WTC11 (cell line): ENCODE data around the gene RAC3. TPM values are rescaled to one million over a fixed set of nuclear protein-coding genes. Genes with fewer than 3 reads are reported as not detected.
A peak's percentile ranks its signal among the peaks of the same experiment; 100 is the strongest.

Experiments
- ATAC-seq: fragments of 200-7000 bp; cut with Tn5 transposase; 2 replicates; pipeline ENCODE4 v1.10.0; 2021; ENCODE audit warnings: mild to moderate bottlenecking, moderate library complexity
- CTCF ChIA-PET: fragments of 300-600 bp; sonication (Branson Sonifier 250); formaldehyde crosslinking; loops from one replicate; lab custom pipeline; 2021; ENCODE audit warnings: antibody characterized with exemption; lab: Charles Lee
- POLR2A ChIA-PET: fragments of 350-600 bp; sonication (Branson Sonifier 250); formaldehyde crosslinking; loops from one replicate; lab custom pipeline; 2021; ENCODE audit warnings: antibody characterized with exemption; lab: Charles Lee
- DNase-seq: peaks from one replicate; pipeline ENCODE4 v3.0.0; 2021; ENCODE audit warnings: low spot score
- H3K27ac Mint-ChIP-seq: 2 replicates; pipeline ENCODE4 v1.8.0; 2021; ENCODE audit warnings: mixed read lengths
- H3K27me3 Mint-ChIP-seq: 2 replicates; pipeline ENCODE4 v1.8.0; 2021; ENCODE audit warnings: low read depth, mild to moderate bottlenecking, moderate library complexity, mixed read lengths
- H3K36me3 Mint-ChIP-seq: 2 replicates; pipeline ENCODE4 v1.8.0; 2021; ENCODE audit warnings: mixed read lengths
- H3K4me1 Mint-ChIP-seq: 2 replicates; pipeline ENCODE4 v1.8.0; 2022; ENCODE audit warnings: mixed read lengths
- H3K4me3 Mint-ChIP-seq: 2 replicates; pipeline ENCODE4 v1.8.0; 2021; ENCODE audit warnings: mild to moderate bottlenecking, moderate library complexity, mixed read lengths
- H3K9me3 Mint-ChIP-seq: 2 replicates; pipeline ENCODE4 v1.8.0; 2021; ENCODE audit warnings: mixed read lengths
- CREB1 ChIP-seq: sonication (generic); formaldehyde crosslinking; IDR thresholded peaks from 2 replicates; pipeline ENCODE4 v1.8.0; 2023; ENCODE audit warnings: mild to moderate bottlenecking, missing genetic modification reagents
- HMGA2 ChIP-seq: fragments of 250-450 bp; sonication (Bioruptor Pico); IDR thresholded peaks from 2 replicates; pipeline ENCODE4 v1.4.0; 2021; ENCODE audit warnings: mild to moderate bottlenecking, moderate library complexity
- OVOL2 ChIP-seq: fragments of 250-450 bp; sonication (Bioruptor Pico); IDR thresholded peaks from 2 replicates; pipeline ENCODE4 v1.9.0; 2021; ENCODE audit warnings: mild to moderate bottlenecking, borderline replicate concordance
- RELA ChIP-seq: sonication (generic); formaldehyde crosslinking; IDR thresholded peaks from 2 replicates; pipeline ENCODE4 v1.8.1; 2022; ENCODE audit warnings: missing genetic modification reagents, mild to moderate bottlenecking, borderline replicate concordance
- SP1 ChIP-seq: sonication (generic); formaldehyde crosslinking; conservative IDR thresholded peaks from 2 replicates; pipeline ENCODE4 v1.8.1; 2022; ENCODE audit warnings: missing genetic modification reagents
- TEAD1 ChIP-seq: sonication (generic); formaldehyde crosslinking; IDR thresholded peaks from 2 replicates; pipeline ENCODE4 v1.8.0; 2022; ENCODE audit warnings: mild to moderate bottlenecking, missing genetic modification reagents
- TEAD4 ChIP-seq: sonication (generic); formaldehyde crosslinking; IDR thresholded peaks from 2 replicates; pipeline ENCODE4 v1.8.0; 2022; ENCODE audit warnings: mild to moderate bottlenecking, missing genetic modification reagents
- ZNF121 ChIP-seq: sonication (generic); formaldehyde crosslinking; IDR thresholded peaks from 2 replicates; pipeline ENCODE4 v1.8.0; 2023; ENCODE audit warnings: missing genetic modification reagents
- ZNF263 ChIP-seq: sonication (generic); formaldehyde crosslinking; IDR thresholded peaks from 2 replicates; pipeline ENCODE4 v1.8.1; 2022; ENCODE audit warnings: low read depth, mild to moderate bottlenecking, moderate library complexity, missing genetic modification reagents
- total RNA-seq: library from RNA; stranded (reverse); gene quantifications from 3 replicates; pipeline ENCODE4 v1.2.3, GENCODE V29; 2021
- TF ChIP-seq, protein P1 (sequence below): sonication (generic); formaldehyde crosslinking; IDR thresholded peaks from 2 replicates; pipeline ENCODE4 v1.8.1; 2022; ENCODE audit warnings: low read depth, missing genetic modification reagents, borderline replicate concordance
- TF ChIP-seq, protein P2 (sequence below): sonication (generic); formaldehyde crosslinking; IDR thresholded peaks from 2 replicates; pipeline ENCODE4 v1.8.1; 2023; ENCODE audit warnings: mild to moderate bottlenecking, missing genetic modification reagents
- TF ChIP-seq, protein P3 (sequence below): fragments of 250-450 bp; sonication (Bioruptor Pico); IDR thresholded peaks from 2 replicates; pipeline ENCODE4 v1.9.0; 2021; ENCODE audit warnings: moderate library complexity, mild to moderate bottlenecking, inconsistent platforms, borderline replicate concordance
- TF ChIP-seq, protein P4 (sequence below): sonication (generic); formaldehyde crosslinking; IDR thresholded peaks from 2 replicates; pipeline ENCODE4 v1.8.1; 2023; ENCODE audit warnings: mild to moderate bottlenecking, missing genetic modification reagents, borderline replicate concordance
- TF ChIP-seq, protein P5 (sequence below): sonication (generic); formaldehyde crosslinking; IDR thresholded peaks from 2 replicates; pipeline ENCODE4 v1.8.0; 2022; ENCODE audit warnings: missing genetic modification reagents

The RAC3 gene
- total RNA-seq, 1 experiment from 2014 or later = 163 TPM

DNA sequence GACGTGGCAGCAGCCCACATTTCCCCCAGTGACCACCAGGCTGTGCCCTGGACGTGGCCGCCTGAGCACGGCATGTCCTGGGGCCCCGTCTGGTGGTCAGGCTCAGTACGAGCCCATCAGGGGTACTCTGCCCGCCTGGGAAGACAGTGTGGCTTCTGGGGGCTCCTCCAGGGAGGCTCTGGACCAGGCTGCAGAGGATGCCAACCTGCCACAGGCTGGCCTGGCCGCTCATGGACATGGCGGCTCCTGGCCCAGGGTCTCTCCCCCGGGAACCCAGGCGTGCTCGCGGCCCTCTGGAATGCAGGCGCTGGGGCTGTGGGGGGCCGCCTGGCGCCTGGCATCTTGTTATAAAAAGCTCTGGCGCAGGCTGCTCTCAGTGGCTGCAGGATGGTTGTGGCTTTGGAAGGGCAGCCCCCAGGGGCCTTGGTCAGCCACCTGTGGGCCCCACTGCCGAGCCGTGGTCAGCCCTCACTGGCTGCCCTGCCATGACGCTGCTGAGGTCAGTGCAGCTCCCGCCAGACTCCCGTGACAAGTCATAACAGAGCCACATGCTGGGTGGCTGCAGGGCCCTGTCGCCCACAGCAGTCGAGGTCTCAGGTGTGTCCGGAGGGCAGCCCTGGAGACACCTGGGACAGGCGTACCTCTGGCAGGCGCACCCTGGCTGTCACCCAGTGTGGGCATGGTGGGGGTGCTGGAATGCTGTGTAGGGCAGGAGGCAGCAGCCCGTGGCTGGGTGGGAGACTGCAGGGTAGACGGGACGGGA lies 23.8 kb upstream of the RAC3 start (continued):
- TF ChIP-seq, protein P1, sequence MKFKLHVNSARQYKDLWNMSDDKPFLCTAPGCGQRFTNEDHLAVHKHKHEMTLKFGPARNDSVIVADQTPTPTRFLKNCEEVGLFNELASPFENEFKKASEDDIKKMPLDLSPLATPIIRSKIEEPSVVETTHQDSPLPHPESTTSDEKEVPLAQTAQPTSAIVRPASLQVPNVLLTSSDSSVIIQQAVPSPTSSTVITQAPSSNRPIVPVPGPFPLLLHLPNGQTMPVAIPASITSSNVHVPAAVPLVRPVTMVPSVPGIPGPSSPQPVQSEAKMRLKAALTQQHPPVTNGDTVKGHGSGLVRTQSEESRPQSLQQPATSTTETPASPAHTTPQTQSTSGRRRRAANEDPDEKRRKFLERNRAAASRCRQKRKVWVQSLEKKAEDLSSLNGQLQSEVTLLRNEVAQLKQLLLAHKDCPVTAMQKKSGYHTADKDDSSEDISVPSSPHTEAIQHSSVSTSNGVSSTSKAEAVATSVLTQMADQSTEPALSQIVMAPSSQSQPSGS (CRISPR knock-in tag) = no peak
- TF ChIP-seq OVOL2 (CRISPR knock-in tag) (no peak), TEAD1 (CRISPR knock-in tag) (no peak)
- TF ChIP-seq, all 79 proteins: peak for 0

DNA sequence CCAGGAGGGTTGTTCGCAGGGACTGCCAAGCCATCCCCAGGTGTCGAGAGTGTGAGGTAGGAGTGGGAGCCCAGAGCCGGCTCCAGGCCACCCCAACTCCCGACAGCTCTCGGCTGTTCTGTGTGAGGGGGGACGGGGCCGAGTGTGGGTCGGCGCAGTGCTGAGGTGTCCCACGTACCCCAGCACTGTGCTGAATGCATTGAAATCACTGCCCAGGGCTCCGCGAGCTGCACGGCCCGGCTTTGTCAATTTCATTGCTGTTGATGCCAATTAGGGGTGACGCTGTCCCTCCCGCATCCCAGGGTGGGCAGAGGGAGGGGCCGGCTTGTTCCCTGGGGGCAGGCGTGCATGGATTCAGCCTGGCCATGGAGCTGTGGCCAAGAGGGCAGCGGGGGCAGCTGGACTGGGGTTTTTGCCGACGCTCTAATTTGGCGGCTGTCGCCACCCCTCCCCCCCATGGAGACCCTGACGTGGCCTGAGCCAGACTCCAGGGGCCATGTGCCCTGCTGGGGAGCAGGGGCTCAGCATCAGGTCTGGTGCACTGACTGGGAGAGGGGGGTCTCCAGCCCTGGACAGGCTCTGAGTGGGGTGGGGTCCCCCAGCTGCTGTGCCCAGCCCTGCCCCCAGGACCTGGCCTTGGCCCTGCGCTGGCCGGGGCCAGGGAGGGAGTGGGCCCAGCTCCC lies 23.1 kb upstream of the RAC3 start:
- no peak overlapping the region for H3K4me3 Mint-ChIP-seq
- H3K4me1 Mint-ChIP-seq = no peaks in the 10 kb centered on the region
- TF ChIP-seq SP1 (CRISPR knock-in tag) (no peak), CREB1 (CRISPR knock-in tag) (no peak), ZNF263 (CRISPR knock-in tag) (no peak), HMGA2 (CRISPR knock-in tag) (no peak), RELA (CRISPR knock-in tag) (no peak), ZNF121 (no peak), TEAD4 (CRISPR knock-in tag) (no peak)
- TF ChIP-seq, protein P2, sequence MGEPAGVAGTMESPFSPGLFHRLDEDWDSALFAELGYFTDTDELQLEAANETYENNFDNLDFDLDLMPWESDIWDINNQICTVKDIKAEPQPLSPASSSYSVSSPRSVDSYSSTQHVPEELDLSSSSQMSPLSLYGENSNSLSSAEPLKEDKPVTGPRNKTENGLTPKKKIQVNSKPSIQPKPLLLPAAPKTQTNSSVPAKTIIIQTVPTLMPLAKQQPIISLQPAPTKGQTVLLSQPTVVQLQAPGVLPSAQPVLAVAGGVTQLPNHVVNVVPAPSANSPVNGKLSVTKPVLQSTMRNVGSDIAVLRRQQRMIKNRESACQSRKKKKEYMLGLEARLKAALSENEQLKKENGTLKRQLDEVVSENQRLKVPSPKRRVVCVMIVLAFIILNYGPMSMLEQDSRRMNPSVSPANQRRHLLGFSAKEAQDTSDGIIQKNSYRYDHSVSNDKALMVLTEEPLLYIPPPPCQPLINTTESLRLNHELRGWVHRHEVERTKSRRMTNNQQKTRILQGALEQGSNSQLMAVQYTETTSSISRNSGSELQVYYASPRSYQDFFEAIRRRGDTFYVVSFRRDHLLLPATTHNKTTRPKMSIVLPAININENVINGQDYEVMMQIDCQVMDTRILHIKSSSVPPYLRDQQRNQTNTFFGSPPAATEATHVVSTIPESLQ (CRISPR knock-in tag) = no peak
- TF ChIP-seq, protein P3, sequence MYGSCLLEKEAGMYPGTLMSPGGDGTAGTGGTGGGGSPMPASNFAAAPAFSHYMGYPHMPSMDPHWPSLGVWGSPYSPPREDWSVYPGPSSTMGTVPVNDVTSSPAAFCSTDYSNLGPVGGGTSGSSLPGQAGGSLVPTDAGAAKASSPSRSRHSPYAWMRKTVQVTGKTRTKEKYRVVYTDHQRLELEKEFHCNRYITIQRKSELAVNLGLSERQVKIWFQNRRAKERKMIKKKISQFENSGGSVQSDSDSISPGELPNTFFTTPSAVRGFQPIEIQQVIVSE = no peak
- TF ChIP-seq, protein P4, sequence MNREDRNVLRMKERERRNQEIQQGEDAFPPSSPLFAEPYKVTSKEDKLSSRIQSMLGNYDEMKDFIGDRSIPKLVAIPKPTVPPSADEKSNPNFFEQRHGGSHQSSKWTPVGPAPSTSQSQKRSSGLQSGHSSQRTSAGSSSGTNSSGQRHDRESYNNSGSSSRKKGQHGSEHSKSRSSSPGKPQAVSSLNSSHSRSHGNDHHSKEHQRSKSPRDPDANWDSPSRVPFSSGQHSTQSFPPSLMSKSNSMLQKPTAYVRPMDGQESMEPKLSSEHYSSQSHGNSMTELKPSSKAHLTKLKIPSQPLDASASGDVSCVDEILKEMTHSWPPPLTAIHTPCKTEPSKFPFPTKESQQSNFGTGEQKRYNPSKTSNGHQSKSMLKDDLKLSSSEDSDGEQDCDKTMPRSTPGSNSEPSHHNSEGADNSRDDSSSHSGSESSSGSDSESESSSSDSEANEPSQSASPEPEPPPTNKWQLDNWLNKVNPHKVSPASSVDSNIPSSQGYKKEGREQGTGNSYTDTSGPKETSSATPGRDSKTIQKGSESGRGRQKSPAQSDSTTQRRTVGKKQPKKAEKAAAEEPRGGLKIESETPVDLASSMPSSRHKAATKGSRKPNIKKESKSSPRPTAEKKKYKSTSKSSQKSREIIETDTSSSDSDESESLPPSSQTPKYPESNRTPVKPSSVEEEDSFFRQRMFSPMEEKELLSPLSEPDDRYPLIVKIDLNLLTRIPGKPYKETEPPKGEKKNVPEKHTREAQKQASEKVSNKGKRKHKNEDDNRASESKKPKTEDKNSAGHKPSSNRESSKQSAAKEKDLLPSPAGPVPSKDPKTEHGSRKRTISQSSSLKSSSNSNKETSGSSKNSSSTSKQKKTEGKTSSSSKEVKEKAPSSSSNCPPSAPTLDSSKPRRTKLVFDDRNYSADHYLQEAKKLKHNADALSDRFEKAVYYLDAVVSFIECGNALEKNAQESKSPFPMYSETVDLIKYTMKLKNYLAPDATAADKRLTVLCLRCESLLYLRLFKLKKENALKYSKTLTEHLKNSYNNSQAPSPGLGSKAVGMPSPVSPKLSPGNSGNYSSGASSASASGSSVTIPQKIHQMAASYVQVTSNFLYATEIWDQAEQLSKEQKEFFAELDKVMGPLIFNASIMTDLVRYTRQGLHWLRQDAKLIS (CRISPR knock-in tag) = no peak
- no peaks in the 10 kb centered on the region for H3K36me3 Mint-ChIP-seq
- POLR2A ChIA-PET = no interaction called here
- CTCF ChIA-PET = interaction anchor here (3.0 kb wide), 1 partner anchor 12 kb away, joined by 16 read pairs; no protein-coding TSS in a partner anchor
- 0 out of 2 replicates have a peak overlapping the region, but pooled peaks have one; percentile 27 for H3K27ac Mint-ChIP-seq
- ATAC-seq (no peak), DNase-seq (no peak)
- no peaks in the 10 kb centered on the region for H3K27me3 Mint-ChIP-seq
- no peaks in the 10 kb centered on the region for H3K9me3 Mint-ChIP-seq

DNA sequence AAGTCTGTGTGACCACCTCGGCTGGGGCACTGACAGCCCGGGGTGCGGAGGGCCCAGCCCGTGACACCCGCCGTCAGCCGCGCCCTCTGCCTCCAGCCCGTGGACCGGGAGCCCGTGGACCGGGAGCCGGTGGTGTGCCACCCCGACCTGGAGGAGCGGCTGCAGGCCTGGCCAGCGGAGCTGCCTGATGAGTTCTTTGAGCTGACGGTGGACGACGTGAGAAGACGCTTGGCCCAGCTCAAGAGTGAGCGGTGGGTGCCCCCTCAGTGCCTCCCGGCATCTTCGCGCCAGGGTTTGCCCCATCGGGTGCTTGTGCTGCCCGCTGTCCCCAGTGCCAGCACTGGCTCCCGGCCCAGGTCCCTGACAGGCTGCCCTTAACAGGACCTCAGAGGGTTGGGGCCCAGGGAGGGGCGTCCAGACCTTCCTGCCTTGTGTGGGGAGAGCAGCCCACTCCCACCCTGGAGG lies 22.5 kb upstream of the RAC3 start:
- Mint-ChIP-seq H3K4me1 (no peaks in the 10 kb centered on the region), H3K36me3 (no peaks in the 10 kb centered on the region), H3K4me3 (no peak overlapping the region), H3K9me3 (no peaks in the 10 kb centered on the region), H3K27me3 (no peaks in the 10 kb centered on the region), H3K27ac (no peak overlapping the region)
- TF ChIP-seq, protein P5, sequence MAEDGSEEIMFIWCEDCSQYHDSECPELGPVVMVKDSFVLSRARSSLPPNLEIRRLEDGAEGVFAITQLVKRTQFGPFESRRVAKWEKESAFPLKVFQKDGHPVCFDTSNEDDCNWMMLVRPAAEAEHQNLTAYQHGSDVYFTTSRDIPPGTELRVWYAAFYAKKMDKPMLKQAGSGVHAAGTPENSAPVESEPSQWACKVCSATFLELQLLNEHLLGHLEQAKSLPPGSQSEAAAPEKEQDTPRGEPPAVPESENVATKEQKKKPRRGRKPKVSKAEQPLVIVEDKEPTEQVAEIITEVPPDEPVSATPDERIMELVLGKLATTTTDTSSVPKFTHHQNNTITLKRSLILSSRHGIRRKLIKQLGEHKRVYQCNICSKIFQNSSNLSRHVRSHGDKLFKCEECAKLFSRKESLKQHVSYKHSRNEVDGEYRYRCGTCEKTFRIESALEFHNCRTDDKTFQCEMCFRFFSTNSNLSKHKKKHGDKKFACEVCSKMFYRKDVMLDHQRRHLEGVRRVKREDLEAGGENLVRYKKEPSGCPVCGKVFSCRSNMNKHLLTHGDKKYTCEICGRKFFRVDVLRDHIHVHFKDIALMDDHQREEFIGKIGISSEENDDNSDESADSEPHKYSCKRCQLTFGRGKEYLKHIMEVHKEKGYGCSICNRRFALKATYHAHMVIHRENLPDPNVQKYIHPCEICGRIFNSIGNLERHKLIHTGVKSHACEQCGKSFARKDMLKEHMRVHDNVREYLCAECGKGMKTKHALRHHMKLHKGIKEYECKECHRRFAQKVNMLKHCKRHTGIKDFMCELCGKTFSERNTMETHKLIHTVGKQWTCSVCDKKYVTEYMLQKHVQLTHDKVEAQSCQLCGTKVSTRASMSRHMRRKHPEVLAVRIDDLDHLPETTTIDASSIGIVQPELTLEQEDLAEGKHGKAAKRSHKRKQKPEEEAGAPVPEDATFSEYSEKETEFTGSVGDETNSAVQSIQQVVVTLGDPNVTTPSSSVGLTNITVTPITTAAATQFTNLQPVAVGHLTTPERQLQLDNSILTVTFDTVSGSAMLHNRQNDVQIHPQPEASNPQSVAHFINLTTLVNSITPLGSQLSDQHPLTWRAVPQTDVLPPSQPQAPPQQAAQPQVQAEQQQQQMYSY = no peak
- DNase-seq (no peak), ATAC-seq (no peak)
- ChIA-PET CTCF (interaction anchor here (3.0 kb wide), 1 partner anchor 11 kb away, joined by 16 read pairs; no protein-coding TSS in a partner anchor), POLR2A (no interaction called here)
